CD4-positive, alpha-beta T cell treated with Interleukin-6 for 4 hours (primary cell): ENCODE measurements around the gene CENPM.
"Not testable (repeated sequence)": the region's sequence is repeated elsewhere in the genome, so short reads cannot be mapped to it uniquely, and the experiment has no call there.

Experiments used
- DNase-seq: peaks from one replicate; pipeline ENCODE4 v3.0.0-alpha.2; 2020; ENCODE audit warnings: mixed read lengths

CENPM gene

GRCh38 chr22:41964112-41964491 lies 17.1 kb upstream of the CENPM start:
- DNase-seq = no peak

GRCh38 chr22:41963453-41964111 lies 16.6 kb upstream of the CENPM start:
- no peak for DNase-seq

DNA sequence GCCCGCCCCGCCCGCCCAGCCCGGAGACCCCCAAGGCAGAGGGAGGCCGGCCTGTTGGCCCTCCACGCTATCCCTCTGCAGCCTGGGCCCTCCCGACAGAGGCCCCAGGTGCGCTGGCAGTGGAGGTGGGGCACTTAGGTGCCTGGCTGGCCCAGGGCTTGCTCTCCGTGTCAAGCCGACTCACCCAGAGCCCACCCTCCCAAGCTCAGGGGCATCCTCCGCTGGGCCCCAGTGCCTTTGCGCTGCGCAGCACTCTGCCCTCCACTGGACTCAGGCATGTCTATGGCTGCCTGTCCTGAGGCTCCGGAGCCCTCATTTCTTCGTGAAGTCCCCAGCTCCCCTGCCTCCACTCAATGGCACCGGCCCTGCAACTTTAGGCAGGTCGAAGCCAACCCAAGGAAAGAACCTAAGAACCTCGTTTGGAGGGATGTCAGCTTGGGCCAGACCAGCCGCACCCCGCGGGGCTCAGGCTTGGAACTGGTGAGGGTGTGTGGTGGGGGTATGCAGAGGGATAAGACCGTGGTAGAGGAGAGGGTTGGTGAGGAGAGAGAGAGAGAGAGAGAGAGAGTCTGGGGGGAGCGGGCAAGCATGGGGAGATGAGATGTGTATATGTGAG lies 11.1 kb upstream of the CENPM start:
- DNase-seq = no peak

- no peak for DNase-seq
Measured at GRCh38 chr22:41952713-41953112, 5.8 kb upstream of the CENPM start.

- DNase-seq = no peak
Measured at GRCh38 chr22:41951898-41952474, 5.0 kb upstream of the CENPM start, which contains the start of gene SMIM45. Gene SMIM45, plus strand, starts transcription at chr22:41952150.

GRCh38 chr22:41949297-41949965 lies 2.5 kb upstream of the CENPM start:
- DNase-seq = no peak

DNA sequence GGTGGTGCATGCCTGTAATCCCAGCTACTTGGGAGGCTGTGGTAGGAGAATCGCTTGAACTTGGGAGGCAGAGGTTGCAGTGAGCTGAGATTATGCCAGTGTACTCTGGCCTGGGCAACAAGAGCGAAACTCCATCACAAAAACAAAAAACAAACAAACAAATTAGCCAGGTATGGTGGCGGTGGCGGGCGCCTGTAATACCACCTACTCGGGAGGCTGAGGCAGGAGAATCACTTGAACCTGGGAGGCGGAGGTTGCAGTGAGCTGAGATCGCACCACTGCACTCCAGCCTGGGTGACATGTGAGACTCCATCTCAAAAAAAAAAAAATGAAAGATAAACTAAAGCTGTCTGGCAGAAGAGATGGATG lies 2.0 kb upstream of the CENPM start:
- DNase-seq = not testable (repeated sequence)

- DNase-seq = no peak
Measured at GRCh38 chr22:41948142-41948541, 1.2 kb upstream of the CENPM start.

- DNase-seq = no peak
Measured at GRCh38 chr22:41947424-41948080, 600 bp upstream of the CENPM start.

GRCh38 chr22:41943661-41944209 lies 3.2 kb downstream of the CENPM start:
- DNase-seq = no peak

GRCh38 chr22:41940832-41941765 lies 5.9 kb downstream of the CENPM start:
- DNase-seq = peak; percentile 89

DNA sequence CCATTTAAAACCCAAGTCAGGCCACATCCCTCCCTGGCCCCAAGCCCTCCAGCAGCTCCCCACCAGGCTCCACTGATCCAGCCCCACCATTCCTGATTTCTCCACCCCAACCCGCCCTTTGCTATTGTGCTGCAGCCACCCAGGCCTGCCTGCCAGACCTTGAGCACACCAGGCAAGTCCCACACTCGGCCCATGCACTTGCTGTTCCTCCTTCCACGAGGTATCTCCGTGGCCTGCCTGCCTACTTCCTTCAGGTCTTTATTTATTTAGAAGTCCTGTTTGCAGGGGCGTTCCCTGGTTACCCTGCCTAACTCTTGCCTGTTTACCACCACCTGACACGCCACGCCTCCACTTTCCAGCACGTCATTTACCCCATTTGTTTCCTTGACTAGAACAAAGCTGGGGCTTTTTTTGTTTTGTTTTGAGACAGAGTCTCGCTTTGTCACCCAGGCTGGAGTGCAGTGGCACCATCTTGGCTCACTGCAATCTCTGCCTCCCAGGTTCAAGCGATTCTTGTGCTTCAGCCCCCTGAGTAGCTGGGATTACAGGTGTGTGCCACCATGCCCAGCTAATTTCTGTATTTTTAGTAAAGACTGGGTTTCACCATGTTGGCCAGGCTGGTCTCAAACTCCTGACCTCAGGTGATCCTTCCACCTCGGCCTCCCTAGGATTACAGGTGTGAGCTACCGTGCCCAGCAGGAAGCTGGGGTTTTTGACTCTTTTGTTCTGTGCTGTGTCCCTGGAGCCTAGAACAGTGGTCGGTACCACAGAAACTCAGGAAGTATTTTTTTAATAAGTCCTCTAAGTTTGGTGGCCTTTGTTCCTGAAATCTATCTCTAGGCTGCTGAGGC lies 6.7 kb downstream of the CENPM start:
- DNase-seq = peak; percentile 93

DNA sequence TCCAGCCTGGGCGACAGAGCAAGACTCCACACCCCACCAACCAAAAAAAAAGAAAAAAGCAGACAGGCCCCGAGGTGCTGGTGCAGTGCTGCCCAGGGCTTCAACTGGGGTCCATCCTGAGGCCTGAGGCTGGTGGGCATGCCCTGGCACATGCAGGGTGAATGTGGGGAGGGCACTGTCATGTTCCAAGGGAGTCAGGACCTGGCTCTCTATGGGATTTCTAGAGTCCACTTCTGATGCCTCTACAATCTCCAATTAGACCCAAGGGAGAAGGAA lies 10.1 kb downstream of the CENPM start:
- DNase-seq = no peak

GRCh38 chr22:41935509-41935908 lies 11.4 kb downstream of the CENPM start:
- no peak for DNase-seq

- no peak for DNase-seq
Measured at GRCh38 chr22:41935015-41935351, 12.0 kb downstream of the CENPM start.

DNA sequence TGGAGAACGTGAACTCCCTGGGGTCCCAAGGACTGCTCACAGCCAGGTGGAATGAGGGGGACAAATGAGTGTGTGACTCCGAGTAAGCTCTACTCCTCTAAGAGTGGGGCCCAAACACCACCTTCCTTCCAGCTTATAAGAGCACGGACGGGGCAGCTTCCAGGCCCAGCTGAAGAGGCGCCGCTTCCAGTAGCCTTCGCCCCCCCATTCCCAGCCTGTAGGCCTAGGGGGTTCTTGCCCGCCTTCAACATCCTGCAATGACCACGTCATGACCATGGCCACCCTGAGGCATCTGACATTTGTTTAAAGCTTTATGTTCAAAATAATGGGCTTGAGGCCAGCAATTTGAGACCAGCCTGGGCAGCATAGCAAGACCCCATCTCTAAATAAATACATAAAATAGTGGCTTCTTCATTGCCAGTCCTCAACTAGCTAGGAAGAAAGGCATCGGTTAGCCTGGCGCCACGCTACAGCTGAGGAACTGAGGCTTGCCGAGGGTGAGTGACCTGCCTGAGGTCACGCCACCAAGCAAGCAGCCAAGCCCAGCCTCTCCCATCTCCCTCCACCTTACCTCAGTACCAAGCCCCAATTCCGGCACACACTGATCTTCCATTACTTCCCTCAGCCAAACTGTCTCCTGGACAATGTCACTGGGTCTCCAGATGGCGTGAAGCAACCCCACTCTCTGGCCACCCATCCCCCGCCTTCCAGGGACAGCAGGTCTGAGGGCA lies 12.5 kb downstream of the CENPM start:
- DNase-seq = no peak

DNA sequence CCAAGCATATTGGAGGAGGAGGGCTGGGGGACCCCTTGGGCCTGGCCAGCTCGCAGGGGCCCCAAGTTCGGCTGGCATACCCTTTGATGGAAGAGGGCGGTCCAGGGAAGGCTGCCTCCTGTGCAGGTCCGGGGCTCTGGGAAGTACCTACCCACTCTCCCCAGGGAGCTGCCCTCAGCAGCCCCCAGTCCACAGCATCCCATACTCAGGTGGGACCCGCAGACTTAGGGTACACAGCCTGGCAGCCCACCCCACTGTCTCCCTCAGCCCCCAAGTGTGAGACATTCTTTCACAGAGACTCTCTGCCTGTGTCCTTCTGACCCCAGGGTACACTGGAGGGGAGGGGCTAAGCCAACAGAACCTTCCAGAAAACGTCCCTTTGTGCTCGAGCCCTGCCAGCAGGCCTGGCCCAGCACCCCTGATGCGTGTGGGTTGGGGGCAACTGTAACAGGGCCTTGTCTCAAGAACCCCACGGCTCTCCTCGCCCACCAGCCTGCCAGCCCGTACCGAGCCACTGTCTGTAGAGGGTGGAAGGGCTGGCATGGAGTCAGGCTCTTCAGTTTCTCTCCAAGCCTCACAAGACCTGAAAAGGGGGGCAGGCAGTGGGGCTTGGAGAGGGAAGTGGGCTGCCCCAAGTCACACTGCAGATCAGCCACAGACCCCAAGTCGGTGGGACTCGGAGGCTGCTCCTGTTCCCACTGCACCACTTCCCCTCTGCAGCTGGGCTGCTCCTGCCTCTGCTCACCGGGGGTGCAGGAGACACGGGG lies 13.4 kb downstream of the CENPM start:
- DNase-seq = no peak

GRCh38 chr22:41932353-41932752 lies 14.6 kb downstream of the CENPM start:
- no peak for DNase-seq

DNA sequence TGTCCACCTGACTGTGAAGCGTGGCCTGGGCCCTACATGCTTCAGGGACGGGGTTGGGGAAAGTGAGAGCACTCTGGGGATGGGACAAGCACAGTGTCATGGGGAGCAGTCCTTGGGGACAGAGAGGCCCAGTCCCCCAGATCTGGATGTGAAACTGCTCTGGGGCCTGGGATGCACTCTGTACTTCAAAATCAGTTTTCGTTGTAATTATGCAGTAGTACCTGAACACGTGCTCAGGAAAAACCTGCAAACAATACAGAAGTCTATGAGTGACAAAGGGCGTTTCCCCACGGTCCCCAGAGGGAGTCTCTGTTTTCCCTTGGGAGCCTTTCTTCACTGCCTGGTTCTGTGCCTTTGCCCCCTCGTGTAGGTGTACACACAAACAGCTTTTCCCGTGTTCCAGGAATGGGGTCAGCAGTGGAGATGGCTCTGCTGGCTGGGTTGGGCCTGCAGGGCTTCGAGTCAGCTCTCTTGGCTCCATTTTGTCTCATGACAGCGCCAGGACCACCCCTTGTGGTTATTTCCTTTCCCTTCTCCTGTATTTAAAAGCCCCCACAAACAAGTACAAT lies 15.2 kb downstream of the CENPM start:
- DNase-seq = no peak

DNA sequence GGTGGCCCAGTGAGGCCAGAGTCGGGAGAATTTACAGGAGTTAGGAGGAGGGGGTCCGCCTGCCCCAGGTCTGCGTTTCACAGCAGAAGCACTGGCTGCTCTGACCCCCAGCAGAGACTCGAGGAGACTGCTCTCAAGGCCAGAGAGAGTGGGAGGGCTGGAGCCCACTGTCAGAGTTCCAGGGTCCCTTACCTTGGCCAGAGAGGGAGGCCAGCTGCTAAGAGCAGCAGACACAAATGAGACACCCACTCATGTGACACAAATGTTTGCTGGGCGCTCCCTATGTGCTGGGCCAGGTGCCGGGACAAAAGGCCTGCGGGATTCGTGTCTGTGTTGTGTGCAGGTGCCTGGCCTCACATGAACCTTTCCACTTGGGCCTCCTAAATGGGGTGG lies 17.5 kb downstream of the CENPM start:
- DNase-seq = no peak
